HCT116 (cell line): ENCODE measurements around the gene MS4A4A. TPM values are rescaled to one million over a fixed set of nuclear protein-coding genes. Genes with fewer than 3 reads are reported as not detected.

Source experiments
- ATAC-seq: fragments of 200-7000 bp; cut with Tn5 transposase; 2 replicates; pipeline ENCODE4 v1.9.1; 2020; ENCODE audit warnings: mild to moderate bottlenecking, moderate library complexity
- BruUV-seq: library from RNA; stranded (reverse); fragments of 400-500 nt; replicated peaks from 2 replicates; lab custom pipeline; 2021; lab: Mats Ljungman, UMichigan
- CTCF ChIA-PET: fragments of 300-600 bp; sonication (Branson Sonifier 250); formaldehyde crosslinking; loops from one replicate; lab custom pipeline; 2021; ENCODE audit warnings: antibody characterized with exemption; lab: Charles Lee
- POLR2A ChIA-PET: fragments of 300-600, 350-600 bp; sonication (Branson Sonifier 250); formaldehyde crosslinking; loops from one replicate; lab custom pipeline; 2021; ENCODE audit warnings: antibody characterized with exemption; lab: Charles Lee
- RAD21 ChIA-PET, 2 experiments: fragments of 300-600 bp; sonication (Branson Sonifier 250); formaldehyde crosslinking; loops; one replicate each; lab custom pipeline; 2023; ENCODE audit warnings: low total read pairs in 2 of 2; ENCODE audit not compliant: uncharacterized antibody in 2 of 2, unreplicated experiment in 2 of 2, low non-redundant PET in 1 of 2; lab: Charles Lee
- DNase-seq: peaks from one replicate; pipeline ENCODE4 v3.0.0-alpha.2; 2010; ENCODE audit warnings: low read depth, low spot score
- H2AFZ ChIP-seq: fragments of 200-600 bp; shearing (Covaris generic), sonication (generic); 2 replicates; pipeline ENCODE4 v1.6.1; 2017; ENCODE audit warnings: low read depth, mixed run types, mixed read lengths, antibody characterized with exemption, low read length; ENCODE audit not compliant: poor library complexity, severe bottlenecking
- H3K27ac ChIP-seq: 2 replicates; pipeline ENCODE4 v1.5.1; 2012; ENCODE audit warnings: low read depth, low read length
- H3K27me3 ChIP-seq: fragments of 200-600 bp; sonication (generic); 2 replicates; pipeline ENCODE4 v1.6.1; 2016; ENCODE audit warnings: mixed run types, low read length, mixed read lengths; ENCODE audit not compliant: insufficient read depth
- H3K36me3 ChIP-seq, 2 experiments: fragments of 200-500 bp in 1 of 2; fragments of 200-600 bp in 1 of 2; sonication (Bioruptor generic) in 1 of 2; sonication (generic) in 1 of 2; 2 replicates each; pipeline versions ENCODE4 v1.5.1 to v1.6.1; 2014 to 2016; ENCODE audit warnings: low read length in 2 of 2, inconsistent platforms in 1 of 2, mixed read lengths in 1 of 2, mixed run types in 1 of 2; ENCODE audit not compliant: insufficient read depth in 2 of 2, control insufficient read depth in 1 of 2
- H3K4me1 ChIP-seq, 2 experiments: fragments of 200-600 bp in 1 of 2; sonication (generic) in 1 of 2; 2 replicates each; pipeline versions ENCODE4 v1.5.1 to v1.6.1; 2012 to 2017; ENCODE audit warnings: low read length in 2 of 2, inconsistent platforms in 1 of 2, mild to moderate bottlenecking in 1 of 2, mixed read lengths in 1 of 2, mixed run types in 1 of 2, moderate library complexity in 1 of 2; ENCODE audit not compliant: insufficient read depth in 2 of 2, control insufficient read depth in 1 of 2
- H3K4me2 ChIP-seq: fragments of 200-600 bp; sonication (generic); 2 replicates; pipeline ENCODE4 v1.6.1; 2017; ENCODE audit warnings: mixed run types, low read length, mixed read lengths
- H3K4me3 ChIP-seq, 2 experiments: fragments of 200-600 bp in 1 of 2; sonication (generic) in 1 of 2; replicated peaks in 1 of 2; 2 replicates each; pipeline ENCODE4 v1.5.1; 2011 to 2016; ENCODE audit warnings: low read length in 2 of 2, control low read depth in 1 of 2, low read depth in 1 of 2, mild to moderate bottlenecking in 1 of 2, mixed read lengths in 1 of 2, mixed run types in 1 of 2
- H3K79me2 ChIP-seq: fragments of 200-600 bp; sonication (generic); 2 replicates; pipeline ENCODE4 v1.6.1; 2017; ENCODE audit warnings: mild to moderate bottlenecking, mixed run types, low read length, moderate library complexity, mixed read lengths; ENCODE audit not compliant: insufficient read depth
- H3K9ac ChIP-seq: fragments of 200-600 bp; sonication (generic); 2 replicates; pipeline ENCODE4 v1.6.1; 2016; ENCODE audit warnings: low read length, mixed read lengths
- H3K9me2 ChIP-seq: fragments of 200-600 bp; sonication (generic), shearing (Covaris generic); 2 replicates; pipeline ENCODE4 v1.6.1; 2017; ENCODE audit warnings: mixed run types, mild to moderate bottlenecking, moderate library complexity; ENCODE audit not compliant: insufficient read depth
- H3K9me3 ChIP-seq, 2 experiments: fragments of 200-500 bp in 1 of 2; fragments of 200-600 bp in 1 of 2; sonication (Bioruptor generic) in 1 of 2; sonication (generic) in 1 of 2; 2 replicates each; pipeline ENCODE4 v1.6.1; 2014 to 2017; ENCODE audit warnings: low read length in 2 of 2, mixed read lengths in 2 of 2, inconsistent platforms in 1 of 2, low read depth in 1 of 2, mild to moderate bottlenecking in 1 of 2, mixed run types in 1 of 2, moderate library complexity in 1 of 2; ENCODE audit not compliant: control insufficient read depth in 1 of 2, insufficient read depth in 1 of 2
- H4K20me1 ChIP-seq: fragments of 200-600 bp; sonication (generic), shearing (Covaris generic); 2 replicates; pipeline ENCODE4 v1.6.1; 2017; ENCODE audit warnings: mixed run types, mild to moderate bottlenecking, moderate library complexity; ENCODE audit not compliant: insufficient read depth
- EGR1 ChIP-seq: IDR thresholded peaks from 2 replicates; pipeline ENCODE4 v1.6.1; 2012; ENCODE audit warnings: low read depth
- EZH2phosphoT487 ChIP-seq: fragments of 200-600 bp; IDR thresholded peaks from 2 replicates; pipeline ENCODE4 v1.6.1; 2018; ENCODE audit warnings: antibody characterized with exemption, borderline replicate concordance
- JUND ChIP-seq: IDR thresholded peaks from 2 replicates; pipeline ENCODE4 v1.6.1; 2012
- RAD21 ChIP-seq: IDR thresholded peaks from 2 replicates; pipeline ENCODE4 v1.6.1; 2012; ENCODE audit warnings: low read depth, mild to moderate bottlenecking
- SRF ChIP-seq: IDR thresholded peaks from 2 replicates; pipeline ENCODE4 v1.6.1; 2012; ENCODE audit warnings: low read depth
- intact Hi-C: fragments of 100-400 bp; cut with micrococcal nuclease; formaldehyde crosslinking; loops from 2 replicates; pipeline ENCODE4 v1.10.0; 2022
- total RNA-seq: library from RNA; stranded (reverse); gene quantifications from one replicate; pipeline ENCODE4 v1.2.1, GENCODE V29; 2021; ENCODE audit not compliant: unreplicated experiment
- TF ChIP-seq, protein P1 (sequence below), 3 experiments: fragments of 200-600 bp in 1 of 3; sonication (generic) in 1 of 3; IDR thresholded peaks in 2 of 3; conservative IDR thresholded peaks in 1 of 3; 2 replicates each; pipeline ENCODE4 v1.5.1; 2012 to 2017; ENCODE audit warnings: low read depth in 2 of 3, low read length in 2 of 3, antibody characterized with exemption in 1 of 3, borderline replicate concordance in 1 of 3, control low read depth in 1 of 3, mild to moderate bottlenecking in 1 of 3, mixed read lengths in 1 of 3, mixed run types in 1 of 3, moderate library complexity in 1 of 3; ENCODE audit not compliant: insufficient read depth in 1 of 3

MS4A4A gene
- total RNA-seq, 1 experiment from 2014 or later: 0.22 TPM

DNA sequence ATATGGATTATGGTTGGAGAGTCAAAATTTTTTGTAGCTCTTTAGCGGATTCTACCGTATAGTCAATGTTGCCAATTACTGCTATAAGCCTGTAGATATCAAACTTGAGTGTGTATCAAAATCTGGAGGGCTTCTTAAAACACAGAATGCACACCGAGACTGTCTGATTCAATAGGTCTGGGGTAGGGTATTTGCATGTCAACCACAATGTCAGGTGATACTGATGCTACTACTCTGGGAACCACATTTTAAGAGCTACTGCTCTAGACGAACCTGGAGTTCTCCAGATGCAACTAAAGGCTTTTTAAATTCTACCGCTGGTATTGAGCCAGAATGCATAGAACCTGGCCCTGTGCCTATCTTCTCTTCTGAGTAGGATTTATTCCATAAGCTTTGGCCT is 15.8 kb upstream of the MS4A4A start:
- ChIA-PET CTCF (interaction anchor here (1.2 to 2.8 kb wide), 8 partner anchors 13 to 498 kb away, joined by 3 to 17 read pairs (median 6); partner anchors contain the start of gene MS4A15), POLR2A (no interaction called here), RAD21 (interaction anchor here in 1 of 2 experiments (0.8 kb wide), 1 partner anchor 495 kb away, joined by 3 read pairs; no protein-coding TSS in a partner anchor)
- intact Hi-C loops: loop anchor here (1.0 to 5.0 kb wide), 4 partner anchors 222 to 493 kb away; partner anchors contain the start of gene MS4A15
- Histone ChIP-seq H3K27me3 (no peaks in the 10 kb centered on the region), H3K27ac (no peak overlapping the region), H3K9me3 (no peaks in the 10 kb centered on the region), H3K79me2 (no peaks in the 10 kb centered on the region), H3K4me3 (no peak overlapping the region), H3K4me2 (no peak overlapping the region), H3K9me2 (no peaks in the 10 kb centered on the region), H4K20me1 (no peaks in the 10 kb centered on the region), H3K36me3 (no peaks in the 10 kb centered on the region), H3K9ac (no peak overlapping the region), H3K4me1 (no peaks in the 10 kb centered on the region), H2AFZ (no peak overlapping the region)
- ATAC-seq (no peak), DNase-seq (no peak)
- TF ChIP-seq JUND: no peak
- no peak for TF ChIP-seq SRF
- BruUV-seq: no TSS peak

DNA sequence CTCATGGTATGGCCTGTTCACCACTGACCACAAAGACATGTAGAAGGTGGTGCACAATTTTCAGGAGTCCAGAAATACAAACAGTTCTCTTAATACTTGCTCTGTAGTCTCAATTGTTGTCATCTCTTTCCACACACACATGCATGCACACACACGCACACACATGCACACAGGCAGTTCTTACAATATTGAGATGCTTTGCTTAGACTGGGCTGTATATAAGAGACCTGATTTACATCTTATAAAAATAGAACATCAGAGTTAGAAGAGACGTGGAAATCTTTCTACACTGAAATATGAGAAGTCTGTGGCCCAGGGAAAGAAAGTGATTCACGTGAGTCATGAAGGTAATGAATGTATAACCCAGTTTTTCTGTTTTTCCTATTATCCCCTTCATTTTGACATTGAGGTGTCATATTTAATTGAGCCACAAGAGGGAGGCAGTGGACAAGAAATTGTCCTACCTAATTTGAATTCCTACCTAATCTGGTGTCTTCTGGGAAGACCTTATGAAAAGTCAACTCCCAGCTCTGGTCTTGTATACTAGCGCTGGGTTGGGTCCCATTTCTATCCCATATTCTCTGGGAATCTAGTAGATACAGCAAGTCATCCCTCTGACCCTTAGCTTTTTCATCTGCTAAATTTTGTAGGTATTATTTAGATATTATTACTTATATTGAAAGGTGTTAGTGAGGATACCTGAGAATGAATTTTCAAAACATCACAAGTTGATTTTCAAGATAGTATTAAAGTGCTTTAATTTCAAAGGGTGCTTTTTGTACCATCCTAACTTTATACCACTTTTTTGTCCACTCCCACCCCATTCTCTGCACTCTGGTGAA is 14.9 kb upstream of the MS4A4A start:
- H3K9ac ChIP-seq: no peak overlapping the region
- ChIA-PET RAD21 (interaction anchor here in 1 of 2 experiments (0.8 kb wide), 1 partner anchor 496 kb away, joined by 3 read pairs; no protein-coding TSS in a partner anchor), CTCF (interaction anchor here (0.6 to 2.8 kb wide), 13 partner anchors 10 to 497 kb away, joined by 3 to 17 read pairs (median 5); partner anchors contain the start of gene MS4A15), POLR2A (no interaction called here)
- no peak overlapping the region for H2AFZ ChIP-seq
- H3K4me2 ChIP-seq: no peak overlapping the region
- TF ChIP-seq, protein P1, sequence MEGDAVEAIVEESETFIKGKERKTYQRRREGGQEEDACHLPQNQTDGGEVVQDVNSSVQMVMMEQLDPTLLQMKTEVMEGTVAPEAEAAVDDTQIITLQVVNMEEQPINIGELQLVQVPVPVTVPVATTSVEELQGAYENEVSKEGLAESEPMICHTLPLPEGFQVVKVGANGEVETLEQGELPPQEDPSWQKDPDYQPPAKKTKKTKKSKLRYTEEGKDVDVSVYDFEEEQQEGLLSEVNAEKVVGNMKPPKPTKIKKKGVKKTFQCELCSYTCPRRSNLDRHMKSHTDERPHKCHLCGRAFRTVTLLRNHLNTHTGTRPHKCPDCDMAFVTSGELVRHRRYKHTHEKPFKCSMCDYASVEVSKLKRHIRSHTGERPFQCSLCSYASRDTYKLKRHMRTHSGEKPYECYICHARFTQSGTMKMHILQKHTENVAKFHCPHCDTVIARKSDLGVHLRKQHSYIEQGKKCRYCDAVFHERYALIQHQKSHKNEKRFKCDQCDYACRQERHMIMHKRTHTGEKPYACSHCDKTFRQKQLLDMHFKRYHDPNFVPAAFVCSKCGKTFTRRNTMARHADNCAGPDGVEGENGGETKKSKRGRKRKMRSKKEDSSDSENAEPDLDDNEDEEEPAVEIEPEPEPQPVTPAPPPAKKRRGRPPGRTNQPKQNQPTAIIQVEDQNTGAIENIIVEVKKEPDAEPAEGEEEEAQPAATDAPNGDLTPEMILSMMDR (IDR thresholded peaks at IDR 0.05 in 2 of 3, conservative IDR thresholded peaks at IDR 0.05 in 1 of 3; ENCODE audit: borderline replicate concordance in 1 of 3, insufficient read depth in 1 of 3, low read depth in 2 of 3, low read length in 2 of 3): peak; percentile 56 to 79 (median 67)
- peak; percentile 84 for TF ChIP-seq RAD21
- no peak for TF ChIP-seq EGR1
- no peak for TF ChIP-seq EZH2phosphoT487
- H3K9me3 ChIP-seq: 0 out of 4 replicates have a peak, but pooled peaks cover 0 to 4% of the 10 kb centered on the region in 2 experiments
- H3K36me3 ChIP-seq: no peaks in the 10 kb centered on the region
- ATAC-seq: peak; percentile 86
- intact Hi-C loops: loop anchor here (1.0 to 5.0 kb wide), 4 partner anchors 221 to 492 kb away; partner anchors contain the start of gene MS4A15
- H3K27ac ChIP-seq: no peak overlapping the region
- peak; percentile 36 for DNase-seq
- BruUV-seq: no TSS peak
- H3K27me3 ChIP-seq: no peaks in the 10 kb centered on the region
- H3K4me3 ChIP-seq: no peak overlapping the region
- no peaks in the 10 kb centered on the region for H3K4me1 ChIP-seq
- no peaks in the 10 kb centered on the region for H3K9me2 ChIP-seq
- no peaks in the 10 kb centered on the region for H3K79me2 ChIP-seq
- no peaks in the 10 kb centered on the region for H4K20me1 ChIP-seq
